HEK293 (cell line): Measurements from ENCODE around the gene KAT2B.
A peak's percentile ranks its signal among the peaks of the same experiment; 100 is the strongest.

Source experiments
- BCL11A ChIP-seq: fragments of 450-650 bp; formaldehyde crosslinking; IDR thresholded peaks from 2 replicates; pipeline ENCODE4 v1.5.1; 2016; ENCODE audit warnings: low read depth, missing biosample characterization, missing genetic modification characterization
- EGR2 ChIP-seq: fragments of 450-650 bp; formaldehyde crosslinking; IDR thresholded peaks from 2 replicates; pipeline ENCODE4 v1.5.1; 2016; ENCODE audit warnings: low read depth, missing biosample characterization, missing genetic modification characterization
- FEZF1 ChIP-seq: fragments of 450-650 bp; formaldehyde crosslinking; IDR thresholded peaks from 2 replicates; pipeline ENCODE4 v1.5.1; 2016; ENCODE audit warnings: missing biosample characterization, missing genetic modification characterization
- IKZF3 ChIP-seq: fragments of 450-650 bp; IDR thresholded peaks from 2 replicates; pipeline ENCODE4 v1.5.0; 2018; ENCODE audit warnings: missing biosample characterization, mild to moderate bottlenecking, missing genetic modification characterization, moderate library complexity
- KLF8 ChIP-seq: fragments of 450-650 bp; formaldehyde crosslinking; IDR thresholded peaks from 2 replicates; pipeline ENCODE4 v1.5.1; 2016; ENCODE audit warnings: missing biosample characterization, missing genetic modification characterization
- PATZ1 ChIP-seq: fragments of 450-650 bp; formaldehyde crosslinking; IDR thresholded peaks from 2 replicates; pipeline ENCODE4 v1.5.1; 2016; ENCODE audit warnings: missing biosample characterization, missing genetic modification characterization
- PBX3 ChIP-seq: sonication (generic); formaldehyde crosslinking; IDR thresholded peaks from 2 replicates; pipeline ENCODE4 v1.8.1; 2022; ENCODE audit warnings: mild to moderate bottlenecking, moderate library complexity, missing genetic modification reagents
- REPIN1 ChIP-seq: fragments of 450-650 bp; formaldehyde crosslinking; IDR thresholded peaks from 2 replicates; pipeline ENCODE4 v1.5.1; 2017; ENCODE audit warnings: missing biosample characterization, missing genetic modification characterization, low read depth
- YY1 ChIP-seq: fragments of 450-650 bp; formaldehyde crosslinking; IDR thresholded peaks from 2 replicates; pipeline ENCODE4 v1.5.1; 2018; ENCODE audit warnings: missing biosample characterization, missing genetic modification characterization
- ZBTB11 ChIP-seq: fragments of 450-650 bp; formaldehyde crosslinking; conservative IDR thresholded peaks from 2 replicates; pipeline ENCODE4 v1.5.1; 2016; ENCODE audit warnings: low read depth, missing biosample characterization, missing genetic modification characterization
- ZBTB44 ChIP-seq: fragments of 450-650 bp; IDR thresholded peaks from 2 replicates; pipeline ENCODE4 v1.5.1; 2018; ENCODE audit warnings: missing biosample characterization, mild to moderate bottlenecking, missing genetic modification characterization
- ZBTB8A ChIP-seq: fragments of 450-650 bp; formaldehyde crosslinking; IDR thresholded peaks from 2 replicates; pipeline ENCODE4 v1.5.1; 2016; ENCODE audit warnings: missing biosample characterization, missing genetic modification characterization
- ZFHX2 ChIP-seq: fragments of 450-650 bp; formaldehyde crosslinking; conservative IDR thresholded peaks from 2 replicates; pipeline ENCODE4 v1.5.1; 2016; ENCODE audit warnings: missing biosample characterization, missing genetic modification characterization
- ZNF2 ChIP-seq: fragments of 450-650 bp; formaldehyde crosslinking; IDR thresholded peaks from 2 replicates; pipeline ENCODE4 v1.5.1; 2016; ENCODE audit warnings: missing biosample characterization, missing genetic modification characterization
- ZNF23 ChIP-seq: fragments of 450-650 bp; formaldehyde crosslinking; IDR thresholded peaks from 2 replicates; pipeline ENCODE4 v1.5.1; 2016; ENCODE audit warnings: missing biosample characterization, missing genetic modification characterization, borderline replicate concordance
- ZNF24 ChIP-seq: fragments of 450-650 bp; formaldehyde crosslinking; IDR thresholded peaks from 2 replicates; pipeline ENCODE4 v1.5.1; 2016; ENCODE audit warnings: missing biosample characterization, missing genetic modification characterization
- ZNF266 ChIP-seq: fragments of 450-650 bp; formaldehyde crosslinking; IDR thresholded peaks from 2 replicates; pipeline ENCODE4 v1.5.1; 2016; ENCODE audit warnings: missing biosample characterization, missing genetic modification characterization, low read depth
- ZNF341 ChIP-seq: fragments of 450-650 bp; formaldehyde crosslinking; IDR thresholded peaks from 2 replicates; pipeline ENCODE4; 2016; ENCODE audit warnings: low read depth, missing biosample characterization, missing genetic modification characterization
- ZNF391 ChIP-seq: fragments of 450-650 bp; formaldehyde crosslinking; IDR thresholded peaks from 2 replicates; pipeline ENCODE4 v1.5.1; 2016; ENCODE audit warnings: low read depth, missing biosample characterization, missing genetic modification characterization, borderline replicate concordance
- ZNF449 ChIP-seq: fragments of 450-650 bp; formaldehyde crosslinking; IDR thresholded peaks from 2 replicates; pipeline ENCODE4 v1.5.1; 2017; ENCODE audit warnings: missing biosample characterization, mild to moderate bottlenecking, missing genetic modification characterization, moderate library complexity
- ZNF501 ChIP-seq: fragments of 450-650 bp; formaldehyde crosslinking; IDR thresholded peaks from 2 replicates; pipeline ENCODE4 v1.5.1; 2016; ENCODE audit warnings: missing biosample characterization, missing genetic modification characterization
- ZNF514 ChIP-seq: fragments of 450-650 bp; formaldehyde crosslinking; IDR thresholded peaks from 2 replicates; pipeline ENCODE4 v1.5.1; 2016; ENCODE audit warnings: missing biosample characterization, missing genetic modification characterization
- ZNF544 ChIP-seq: fragments of 450-650 bp; formaldehyde crosslinking; IDR thresholded peaks from 2 replicates; pipeline ENCODE4 v1.5.0; 2017; ENCODE audit warnings: missing biosample characterization, missing genetic modification characterization
- ZNF561 ChIP-seq: fragments of 450-650 bp; IDR thresholded peaks from 2 replicates; pipeline ENCODE4 v1.5.1; 2018; ENCODE audit warnings: missing biosample characterization, missing genetic modification characterization, borderline replicate concordance
- ZNF600 ChIP-seq: fragments of 450-650 bp; formaldehyde crosslinking; IDR thresholded peaks from 2 replicates; pipeline ENCODE4 v1.5.1; 2016; ENCODE audit warnings: missing biosample characterization, missing genetic modification characterization
- ZNF629 ChIP-seq: fragments of 450-650 bp; formaldehyde crosslinking; IDR thresholded peaks from 2 replicates; pipeline ENCODE4 v1.5.1; 2017; ENCODE audit warnings: missing biosample characterization, missing genetic modification characterization
- ZNF843 ChIP-seq: fragments of 450-650 bp; formaldehyde crosslinking; IDR thresholded peaks from 2 replicates; pipeline ENCODE4 v1.5.1; 2016; ENCODE audit warnings: missing biosample characterization, missing genetic modification characterization
- ZSCAN18 ChIP-seq: fragments of 450-650 bp; formaldehyde crosslinking; IDR thresholded peaks from 2 replicates; pipeline ENCODE4 v1.5.1; 2016; ENCODE audit warnings: missing biosample characterization, missing genetic modification characterization
- ZSCAN30 ChIP-seq: fragments of 450-650 bp; IDR thresholded peaks from 2 replicates; pipeline ENCODE4 v1.5.1; 2018; ENCODE audit warnings: missing biosample characterization, mild to moderate bottlenecking, missing genetic modification characterization, moderate library complexity

KAT2B gene

GRCh38 chr3:20040548-20041196 lies 426 bp downstream of the KAT2B start (continued):
- TF ChIP-seq ZSCAN30 (peak; percentile 76), ZNF561 (tag by site-specific recombination) (0 out of 2 replicates have a peak, but pooled peaks have one; percentile 53), ZNF501 (tag by site-specific recombination) (peak; percentile 68), ZBTB11 (tag by site-specific recombination) (peak; percentile 87), ZSCAN18 (tag by site-specific recombination) (no peak), ZFHX2 (tag by site-specific recombination) (peak; percentile 72), ZBTB8A (tag by site-specific recombination) (peak; percentile 71), FEZF1 (peak; percentile 24; the same call in 1 of the 2 replicates), PATZ1 (tag by site-specific recombination) (peak; percentile 96), ZNF24 (tag by site-specific recombination) (peak; percentile 74), ZNF600 (tag by site-specific recombination) (no peak), ZNF23 (tag by site-specific recombination) (no peak), ZNF391 (tag by site-specific recombination) (0 out of 2 replicates have a peak, but pooled peaks have one; percentile 25), YY1 (tag by site-specific recombination) (no peak), ZNF266 (tag by site-specific recombination) (no peak), IKZF3 (peak; percentile 81), EGR2 (tag by site-specific recombination) (peak; percentile 76), ZNF514 (tag by site-specific recombination) (no peak), BCL11A (peak; percentile 48; the same call in 1 of the 2 replicates), KLF8 (tag by site-specific recombination) (peak; percentile 62; the same call in 1 of the 2 replicates), ZNF2 (no peak), ZNF449 (tag by site-specific recombination) (0 out of 2 replicates have a peak, but pooled peaks have one; percentile 22), ZBTB44 (tag by site-specific recombination) (peak; percentile 40; the same call in 1 of the 2 replicates), ZNF843 (tag by site-specific recombination) (0 out of 2 replicates have a peak, but pooled peaks have one; percentile 42), ZNF341 (tag by site-specific recombination) (peak; percentile 48), ZNF544 (no peak), PBX3 (CRISPR knock-in tag) (no peak), ZNF629 (tag by site-specific recombination) (no peak; the same call in 1 of the 2 replicates), REPIN1 (0 out of 2 replicates have a peak, but pooled peaks have one; percentile 9)
